Measurements from ENCODE around the gene AIF1L.
"Not testable (repeated sequence)": the region's sequence is repeated elsewhere in the genome, so short reads cannot be mapped to it uniquely, and the experiment has no call there.

Gene AIF1L

GRCh38 chr9:131105952-131106351, 9.6 kb downstream of the AIF1L start:
- Histone ChIP-seq H3K36me3 (ENCODE audit: control insufficient read depth, insufficient read depth, low read length) (peaks cover 3% of the 10 kb centered on the region), H3K9me3 (ENCODE audit: control insufficient read depth, insufficient read depth, low read length) (no peaks in the 10 kb centered on the region), H3K4me1 (ENCODE audit: control insufficient read depth, insufficient read depth, low read length) (peaks cover 3% of the 10 kb centered on the region), H3K4me3 (ENCODE audit: low read depth, low read length) (no peak overlapping the region), H3K9ac (ENCODE audit: low read depth, low read length) (no peak overlapping the region), H3K27me3 (ENCODE audit: control insufficient read depth, insufficient read depth, low read length) (no peaks in the 10 kb centered on the region)

GRCh38 chr9:131107760-131108159, 11.4 kb downstream of the AIF1L start:
- Histone ChIP-seq H3K4me1 (ENCODE audit: control insufficient read depth, insufficient read depth, low read length) (peaks cover 7% of the 10 kb centered on the region), H3K36me3 (ENCODE audit: control insufficient read depth, insufficient read depth, low read length) (peaks cover 13% of the 10 kb centered on the region), H3K9me3 (ENCODE audit: control insufficient read depth, insufficient read depth, low read length) (no peaks in the 10 kb centered on the region), H3K9ac (ENCODE audit: low read depth, low read length) (no peak overlapping the region), H3K4me3 (ENCODE audit: low read depth, low read length) (no peak overlapping the region), H3K27me3 (ENCODE audit: control insufficient read depth, insufficient read depth, low read length) (no peaks in the 10 kb centered on the region)

- Histone ChIP-seq H3K9me3 (ENCODE audit: control insufficient read depth, insufficient read depth, low read length) (no peaks in the 10 kb centered on the region), H3K4me3 (ENCODE audit: low read depth, low read length) (no peak overlapping the region), H3K27me3 (ENCODE audit: control insufficient read depth, insufficient read depth, low read length) (no peaks in the 10 kb centered on the region), H3K9ac (ENCODE audit: low read depth, low read length) (peak overlapping the region; percentile 47), H3K36me3 (ENCODE audit: control insufficient read depth, insufficient read depth, low read length) (peaks cover 21% of the 10 kb centered on the region), H3K4me1 (ENCODE audit: control insufficient read depth, insufficient read depth, low read length) (peaks cover 4% of the 10 kb centered on the region)
Observed at GRCh38 chr9:131111186-131111853, 15.0 kb downstream of the AIF1L start.

GRCh38 chr9:131111854-131112311, 15.6 kb downstream of the AIF1L start:
- H3K9ac ChIP-seq (ENCODE audit: low read depth, low read length) = peak overlapping the region; percentile 47
- peaks cover 4% of the 10 kb centered on the region for H3K4me1 ChIP-seq (ENCODE audit: control insufficient read depth, insufficient read depth, low read length)
- H3K9me3 ChIP-seq (ENCODE audit: control insufficient read depth, insufficient read depth, low read length) = no peaks in the 10 kb centered on the region
- no peaks in the 10 kb centered on the region for H3K27me3 ChIP-seq (ENCODE audit: control insufficient read depth, insufficient read depth, low read length)
- no peak overlapping the region for H3K4me3 ChIP-seq (ENCODE audit: low read depth, low read length)
- H3K36me3 ChIP-seq (ENCODE audit: control insufficient read depth, insufficient read depth, low read length) = peaks cover 24% of the 10 kb centered on the region

- Histone ChIP-seq H3K36me3 (ENCODE audit: control insufficient read depth, insufficient read depth, low read length) (peaks cover 25% of the 10 kb centered on the region), H3K4me1 (ENCODE audit: control insufficient read depth, insufficient read depth, low read length) (peaks cover 4% of the 10 kb centered on the region), H3K27me3 (ENCODE audit: control insufficient read depth, insufficient read depth, low read length) (no peaks in the 10 kb centered on the region), H3K4me3 (ENCODE audit: low read depth, low read length) (no peak overlapping the region), H3K9me3 (ENCODE audit: control insufficient read depth, insufficient read depth, low read length) (no peaks in the 10 kb centered on the region), H3K9ac (ENCODE audit: low read depth, low read length) (no peak overlapping the region)
Observed at GRCh38 chr9:131112374-131113154, 16.2 kb downstream of the AIF1L start.

GRCh38 chr9:131113655-131114054, 17.3 kb downstream of the AIF1L start:
- Histone ChIP-seq H3K36me3 (ENCODE audit: control insufficient read depth, insufficient read depth, low read length) (peaks cover 28% of the 10 kb centered on the region), H3K4me1 (ENCODE audit: control insufficient read depth, insufficient read depth, low read length) (peaks cover 4% of the 10 kb centered on the region), H3K9ac (ENCODE audit: low read depth, low read length) (no peak overlapping the region), H3K4me3 (ENCODE audit: low read depth, low read length) (no peak overlapping the region), H3K9me3 (ENCODE audit: control insufficient read depth, insufficient read depth, low read length) (no peaks in the 10 kb centered on the region), H3K27me3 (ENCODE audit: control insufficient read depth, insufficient read depth, low read length) (no peaks in the 10 kb centered on the region)

GRCh38 chr9:131114084-131114535, 17.8 kb downstream of the AIF1L start:
- Histone ChIP-seq H3K9ac (ENCODE audit: low read depth, low read length) (no peak overlapping the region), H3K36me3 (ENCODE audit: control insufficient read depth, insufficient read depth, low read length) (peaks cover 28% of the 10 kb centered on the region), H3K4me1 (ENCODE audit: control insufficient read depth, insufficient read depth, low read length) (peaks cover 4% of the 10 kb centered on the region)

GRCh38 chr9:131115360-131115742, 19.0 kb downstream of the AIF1L start:
- H3K4me1 ChIP-seq (ENCODE audit: control insufficient read depth, insufficient read depth, low read length); H3K27me3 ChIP-seq (ENCODE audit: control insufficient read depth, insufficient read depth, low read length); H3K9ac ChIP-seq (ENCODE audit: low read depth, low read length); H3K4me3 ChIP-seq (ENCODE audit: low read depth, low read length); H3K9me3 ChIP-seq (ENCODE audit: control insufficient read depth, insufficient read depth, low read length): not testable (repeated sequence)
- H3K36me3 ChIP-seq (ENCODE audit: control insufficient read depth, insufficient read depth, low read length) = peaks cover 34% of the 10 kb centered on the region

More at GRCh38 chr9:131114084-131114535, 17.8 kb downstream of the AIF1L start:
- Histone ChIP-seq H3K4me3 (ENCODE audit: low read depth, low read length) (no peak overlapping the region), H3K27me3 (ENCODE audit: control insufficient read depth, insufficient read depth, low read length) (no peaks in the 10 kb centered on the region), H3K9me3 (ENCODE audit: control insufficient read depth, insufficient read depth, low read length) (no peaks in the 10 kb centered on the region)

GRCh38 chr9:131116281-131117120, 20.2 kb downstream of the AIF1L start:
- Histone ChIP-seq H3K27me3 (ENCODE audit: control insufficient read depth, insufficient read depth, low read length) (no peaks in the 10 kb centered on the region), H3K9ac (ENCODE audit: low read depth, low read length) (no peak overlapping the region), H3K4me3 (ENCODE audit: low read depth, low read length) (no peak overlapping the region), H3K36me3 (ENCODE audit: control insufficient read depth, insufficient read depth, low read length) (peaks cover 43% of the 10 kb centered on the region), H3K9me3 (ENCODE audit: control insufficient read depth, insufficient read depth, low read length) (no peaks in the 10 kb centered on the region), H3K4me1 (ENCODE audit: control insufficient read depth, insufficient read depth, low read length) (peaks cover under 1% of the 10 kb centered on the region)

GRCh38 chr9:131117121-131117761, 20.9 kb downstream of the AIF1L start:
- Histone ChIP-seq H3K36me3 (ENCODE audit: control insufficient read depth, insufficient read depth, low read length) (peaks cover 38% of the 10 kb centered on the region), H3K9ac (ENCODE audit: low read depth, low read length) (no peak overlapping the region), H3K27me3 (ENCODE audit: control insufficient read depth, insufficient read depth, low read length) (no peaks in the 10 kb centered on the region), H3K4me1 (ENCODE audit: control insufficient read depth, insufficient read depth, low read length) (no peaks in the 10 kb centered on the region), H3K9me3 (ENCODE audit: control insufficient read depth, insufficient read depth, low read length) (no peaks in the 10 kb centered on the region), H3K4me3 (ENCODE audit: low read depth, low read length) (no peak overlapping the region)

- peaks cover 33% of the 10 kb centered on the region for H3K36me3 ChIP-seq (ENCODE audit: control insufficient read depth, insufficient read depth, low read length)
- no peaks in the 10 kb centered on the region for H3K27me3 ChIP-seq (ENCODE audit: control insufficient read depth, insufficient read depth, low read length)
- no peak overlapping the region for H3K4me3 ChIP-seq (ENCODE audit: low read depth, low read length)
- H3K9ac ChIP-seq (ENCODE audit: low read depth, low read length) = no peak overlapping the region
- no peaks in the 10 kb centered on the region for H3K9me3 ChIP-seq (ENCODE audit: control insufficient read depth, insufficient read depth, low read length)
- H3K4me1 ChIP-seq (ENCODE audit: control insufficient read depth, insufficient read depth, low read length) = no peaks in the 10 kb centered on the region
Observed at GRCh38 chr9:131117762-131118145, 21.4 kb downstream of the AIF1L start.
